ENCODE measurements around the gene FOLR1.

FOLR1 gene

GRCh38 chr11:72236774-72237111 lies 44.8 kb downstream of the FOLR1 start:
- DNase-seq: no peak

- DNase-seq: no peak
Measured at GRCh38 chr11:72237112-72237931, 45.4 kb downstream of the FOLR1 start.

DNA sequence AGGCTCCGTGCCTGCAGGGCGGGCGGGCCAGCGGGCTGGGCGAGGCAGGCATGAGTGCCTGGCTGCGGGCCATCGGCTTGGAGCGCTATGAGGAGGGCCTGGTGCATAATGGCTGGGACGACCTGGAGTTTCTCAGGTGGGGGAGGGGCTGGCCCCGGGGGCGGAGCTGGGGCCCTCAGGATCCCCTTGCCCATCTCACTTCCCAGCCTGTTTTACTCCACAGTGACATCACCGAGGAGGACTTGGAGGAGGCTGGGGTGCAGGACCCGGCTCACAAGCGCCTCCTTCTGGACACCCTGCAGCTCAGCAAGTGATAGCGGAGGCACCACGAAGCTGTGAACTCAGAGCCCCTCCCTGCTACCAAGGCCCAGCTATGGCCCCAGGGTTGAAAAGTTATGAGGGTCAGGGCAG lies 46.1 kb downstream of the FOLR1 start:
- DNase-seq: peak; percentile 20

DNA sequence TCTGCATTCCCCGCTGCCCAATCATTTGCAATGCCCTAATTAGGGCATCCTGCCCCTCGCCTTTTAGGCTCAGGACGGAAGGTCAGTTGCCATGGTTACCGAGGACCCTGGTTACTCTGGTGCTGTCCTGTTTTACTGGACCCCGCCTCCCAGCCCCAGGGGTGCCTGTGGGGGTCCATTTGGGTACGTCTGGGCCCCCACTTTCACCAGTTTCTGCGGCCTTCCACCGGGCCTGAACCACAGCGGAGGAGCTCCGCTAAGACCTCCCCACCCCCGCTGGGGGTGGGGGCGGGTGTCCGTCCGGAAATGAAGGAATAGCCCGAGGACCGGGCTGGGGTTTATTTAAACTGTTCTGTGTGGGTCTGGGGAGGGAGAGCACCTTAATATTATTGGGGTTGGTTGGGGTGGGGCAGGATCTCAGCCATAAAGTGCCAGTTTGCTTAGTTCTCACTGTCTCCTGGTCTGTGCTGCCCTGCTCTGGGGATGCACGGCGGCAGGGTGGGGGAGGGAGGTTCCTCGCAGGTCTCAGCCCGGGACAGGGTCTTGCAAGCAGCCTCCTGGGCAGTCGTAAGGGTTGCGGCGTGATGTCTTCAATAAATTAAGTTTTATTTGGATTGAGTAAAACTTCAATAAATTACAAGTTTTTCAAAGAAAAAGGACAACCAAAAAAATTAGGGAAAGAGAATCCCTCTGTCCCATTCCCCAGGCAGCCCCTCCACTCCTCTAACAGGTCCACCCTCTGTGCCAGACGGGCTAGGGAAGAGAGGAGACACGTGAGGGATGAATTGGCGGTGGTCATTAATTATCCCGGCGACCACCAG lies 46.8 kb downstream of the FOLR1 start:
- DNase-seq: no peak

GRCh38 chr11:72239313-72239848 lies 47.4 kb downstream of the FOLR1 start:
- peak; percentile 37 for DNase-seq

DNA sequence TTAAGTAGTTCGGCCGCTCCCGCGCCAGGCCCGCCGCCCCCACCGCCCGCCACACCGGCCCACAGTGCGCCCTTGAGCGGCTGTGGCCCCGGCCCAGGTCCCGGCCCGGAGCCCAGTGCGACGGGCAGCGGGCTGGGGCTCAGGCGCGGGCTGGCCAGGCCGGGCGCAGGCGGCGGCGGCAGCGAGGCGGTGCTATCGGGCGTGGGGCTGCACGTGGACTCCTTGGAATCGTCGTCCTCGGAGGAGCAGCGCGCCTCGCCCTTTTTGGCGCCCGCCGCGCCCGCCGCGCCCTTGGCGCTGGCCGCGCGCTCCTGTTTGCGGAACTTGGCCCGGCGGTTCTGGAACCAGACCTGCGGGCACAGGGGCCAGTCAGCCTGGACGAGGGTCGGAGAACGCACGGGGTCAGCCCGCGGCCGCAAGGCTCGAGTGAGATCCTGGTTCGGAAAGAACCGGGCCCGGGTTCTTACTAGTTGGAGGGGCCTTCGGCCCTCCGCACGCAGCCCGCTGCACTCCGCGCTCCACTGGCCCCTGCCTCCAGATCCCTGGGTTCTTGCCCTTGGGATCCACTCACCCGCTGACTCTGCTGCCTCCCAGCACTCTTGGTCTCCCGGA lies 48.0 kb downstream of the FOLR1 start:
- no peak for DNase-seq

- DNase-seq: no peak
Measured at GRCh38 chr11:72240461-72241290, 48.7 kb downstream of the FOLR1 start.

- DNase-seq: no peak
Measured at GRCh38 chr11:72241291-72241781, 49.4 kb downstream of the FOLR1 start.

DNA sequence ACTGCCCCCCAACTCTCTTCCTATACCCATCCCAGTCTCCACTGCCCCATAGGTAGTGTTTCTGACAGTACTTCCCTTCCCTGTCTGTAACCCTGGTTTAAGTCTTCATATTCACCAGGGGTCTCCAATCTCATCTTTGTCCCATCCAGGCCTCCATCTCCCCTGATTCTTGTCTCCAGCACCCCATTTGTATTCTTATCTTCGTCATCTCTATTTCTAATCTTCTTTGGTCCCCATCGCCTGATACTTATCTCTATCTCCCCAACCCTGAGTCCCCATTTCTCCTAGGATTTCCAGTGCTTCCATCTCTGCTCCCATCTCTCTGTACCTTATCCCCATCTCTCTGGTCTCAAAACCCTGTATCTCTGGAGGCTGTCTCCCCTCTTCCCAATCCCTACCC lies 50.2 kb downstream of the FOLR1 start:
- DNase-seq: no peak

DNA sequence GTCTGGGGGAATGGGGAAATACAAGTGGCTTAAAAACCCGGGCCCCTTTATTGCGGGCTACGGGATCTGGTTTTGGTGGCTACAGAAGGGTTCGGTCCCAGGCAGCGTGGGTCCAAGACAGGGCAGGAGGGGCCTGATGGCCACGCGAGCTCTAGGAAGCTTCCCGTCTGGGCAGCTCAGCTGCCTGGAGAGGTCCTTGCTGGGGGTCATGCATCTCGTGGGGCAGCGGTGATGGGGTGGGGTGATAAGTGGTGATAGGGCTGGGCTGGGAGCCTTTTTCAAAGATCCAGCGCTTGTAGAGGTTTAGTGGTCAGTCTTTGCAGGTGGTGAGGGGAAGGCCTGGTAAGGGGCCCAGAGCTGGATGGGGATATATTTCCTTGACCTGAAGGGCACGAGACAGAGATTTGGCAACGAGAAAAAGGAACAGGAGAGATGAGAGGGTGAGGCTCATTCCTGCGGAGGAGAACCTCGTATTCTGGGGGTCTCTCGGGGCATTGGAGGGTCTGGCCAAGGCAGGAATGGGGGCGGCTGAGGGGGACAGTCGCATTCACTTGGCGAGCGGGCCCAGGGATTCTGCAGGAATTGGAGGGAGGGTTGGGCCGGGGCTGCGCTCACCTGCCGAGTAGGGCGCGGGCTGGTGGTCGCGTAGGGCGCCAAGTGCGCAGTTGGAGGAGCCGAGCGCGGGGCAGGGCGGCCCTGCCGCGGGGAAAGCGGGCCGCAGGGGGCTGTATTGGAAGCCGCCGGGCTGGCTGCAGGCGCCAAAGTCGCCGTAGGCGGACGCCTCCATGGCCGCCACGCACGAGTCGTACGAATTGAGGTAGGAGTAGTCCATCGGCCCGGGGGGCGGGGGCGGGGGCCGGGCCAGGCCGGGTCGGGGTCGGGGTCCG lies 51.5 kb downstream of the FOLR1 start:
- no peak for DNase-seq

GRCh38 chr11:72244060-72244360 lies 52.1 kb downstream of the FOLR1 start, which contains the start of gene PHOX2A:
PHOX2A (minus strand) TSS chr11:72244176; CDS start chr11:72244004, 172 bp downstream.
- DNase-seq: no peak

- DNase-seq: no peak
Measured at GRCh38 chr11:72244361-72245262, 52.7 kb downstream of the FOLR1 start.

GRCh38 chr11:72245263-72245816 lies 53.4 kb downstream of the FOLR1 start:
- no peak for DNase-seq
